Duodenal mucosa (tissue), 2 donors: ENCODE results near the gene CLIP1.
"Not testable (repeated sequence)": the region's sequence is repeated elsewhere in the genome, so short reads cannot be mapped to it uniquely, and the experiment has no call there.

Source experiments
- H3K27ac ChIP-seq: one replicate; pipeline ENCODE4 v1.7.0; 2013; ENCODE audit warnings: low read depth, low read length
- H3K27me3 ChIP-seq, 2 donors: one replicate each; pipeline ENCODE4 v1.7.0; 2013; ENCODE audit warnings: low read length in 2 of 2, control low read depth in 1 of 2; ENCODE audit not compliant: insufficient read depth in 2 of 2, control insufficient read depth in 1 of 2
- H3K36me3 ChIP-seq, 2 donors: one replicate each; pipeline ENCODE4 v1.7.0; 2013; ENCODE audit warnings: low read length in 2 of 2, control low read depth in 1 of 2; ENCODE audit not compliant: insufficient read depth in 2 of 2, control insufficient read depth in 1 of 2
- H3K4me1 ChIP-seq, 2 donors: one replicate each; pipeline ENCODE4 v1.7.0; 2013; ENCODE audit warnings: low read length in 2 of 2, control low read depth in 1 of 2; ENCODE audit not compliant: insufficient read depth in 2 of 2, control insufficient read depth in 1 of 2
- H3K4me3 ChIP-seq, 2 donors: one replicate each; pipeline ENCODE4 v1.7.0; 2013; ENCODE audit warnings: low read length in 2 of 2, low read depth in 1 of 2
- H3K9ac ChIP-seq, 2 donors: one replicate each; pipeline ENCODE4 v1.7.0; 2013; ENCODE audit warnings: low read length in 2 of 2, low read depth in 1 of 2
- H3K9me3 ChIP-seq, 2 donors: one replicate each; pipeline ENCODE4 v1.7.0; 2013; ENCODE audit warnings: low read length in 2 of 2, control low read depth in 1 of 2; ENCODE audit not compliant: control insufficient read depth in 1 of 2

Gene CLIP1

GRCh38 chr12:122399592-122400373, 22.7 kb downstream of the CLIP1 start:
- Histone ChIP-seq H3K27ac (peak overlapping the region; percentile 94), H3K9ac (peak overlapping the region; percentile 9 to 10), H3K36me3 (peaks cover 0 to 4% of the 10 kb centered on the region in 2 donors), H3K27me3 (no peaks in the 10 kb centered on the region), H3K4me1 (peaks cover 10 to 12% of the 10 kb centered on the region in 2 donors), H3K4me3 (peak overlapping the region in 1 of 2 donors; percentile 15), H3K9me3 (no peaks in the 10 kb centered on the region)

DNA sequence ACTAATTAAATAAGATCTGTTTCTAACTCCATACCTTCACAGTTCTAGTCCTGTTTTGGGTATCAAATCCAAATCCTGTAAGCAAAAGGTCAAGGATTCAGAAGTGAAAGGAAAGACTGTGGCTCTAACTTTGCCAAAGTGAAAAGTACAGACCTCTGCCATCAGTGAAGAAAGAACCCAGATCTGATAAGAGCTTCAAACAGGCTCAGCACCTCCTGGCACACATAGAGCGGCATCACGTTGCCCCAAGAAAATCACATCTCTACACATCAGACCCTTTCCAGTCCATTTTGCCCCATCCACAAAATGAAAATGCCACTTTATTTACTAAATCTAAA, 23.2 kb downstream of the CLIP1 start:
- H3K4me1 ChIP-seq, result peaks cover 10 to 12% of the 10 kb centered on the region in 2 donors
- no peaks in the 10 kb centered on the region for H3K27me3 ChIP-seq
- H3K9me3 ChIP-seq, result no peaks in the 10 kb centered on the region
- no peak overlapping the region for H3K9ac ChIP-seq
- H3K4me3 ChIP-seq, result no peak overlapping the region
- H3K27ac ChIP-seq, result no peak overlapping the region
- peaks cover 0 to 4% of the 10 kb centered on the region in 2 donors for H3K36me3 ChIP-seq

GRCh38 chr12:122397981-122398380, 24.5 kb downstream of the CLIP1 start:
- not testable (repeated sequence) for H3K27me3 ChIP-seq, H3K27ac ChIP-seq, H3K4me3 ChIP-seq, H3K36me3 ChIP-seq, H3K9ac ChIP-seq, H3K9me3 ChIP-seq
- H3K4me1 ChIP-seq, result peaks cover 10 to 12% of the 10 kb centered on the region in 2 donors

DNA sequence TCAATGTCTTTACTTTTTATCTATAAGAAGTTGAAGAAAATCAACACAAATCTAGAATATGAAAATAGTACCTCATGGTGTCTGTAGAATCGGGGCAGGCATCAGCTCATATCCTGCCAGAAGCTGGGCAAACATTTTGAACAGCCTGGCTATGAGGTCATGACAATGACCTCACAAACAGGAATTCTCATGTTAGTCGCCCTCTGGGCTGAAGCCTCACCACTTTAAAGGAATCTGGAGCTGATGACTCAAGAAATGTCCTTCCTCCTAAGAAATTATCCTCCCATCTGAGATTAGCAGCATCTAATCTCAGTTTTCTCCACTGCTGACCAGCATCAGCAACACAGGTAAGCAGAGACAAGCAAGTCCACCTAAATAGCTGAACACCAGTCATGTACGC, 27.1 kb downstream of the CLIP1 start:
- Histone ChIP-seq H3K27ac (no peak overlapping the region), H3K4me1 (peaks cover 8 to 11% of the 10 kb centered on the region in 2 donors), H3K4me3 (no peak overlapping the region), H3K9ac (no peak overlapping the region), H3K36me3 (no peaks in the 10 kb centered on the region), H3K27me3 (no peaks in the 10 kb centered on the region), H3K9me3 (no peaks in the 10 kb centered on the region)

- no peak overlapping the region for H3K9ac ChIP-seq
- no peaks in the 10 kb centered on the region for H3K27me3 ChIP-seq
- H3K27ac ChIP-seq, result no peak overlapping the region
- no peaks in the 10 kb centered on the region for H3K36me3 ChIP-seq
- no peaks in the 10 kb centered on the region for H3K9me3 ChIP-seq
- H3K4me3 ChIP-seq, result no peak overlapping the region
- peaks cover 2 to 5% of the 10 kb centered on the region in 2 donors for H3K4me1 ChIP-seq
These were observed 27.8 kb downstream of the CLIP1 start for GRCh38 chr12:122394626-122395194.

GRCh38 chr12:122393817-122394216, 28.7 kb downstream of the CLIP1 start:
- Histone ChIP-seq H3K27me3 (no peaks in the 10 kb centered on the region), H3K27ac (no peak overlapping the region), H3K4me1 (no peaks in the 10 kb centered on the region), H3K4me3 (no peak overlapping the region), H3K9ac (no peak overlapping the region), H3K36me3 (no peaks in the 10 kb centered on the region), H3K9me3 (no peaks in the 10 kb centered on the region)

- H3K27ac ChIP-seq, result no peak overlapping the region
These were observed 30.1 kb downstream of the CLIP1 start for GRCh38 chr12:122392411-122392810.

GRCh38 chr12:122389677-122390076, 32.8 kb downstream of the CLIP1 start:
- Histone ChIP-seq H3K36me3 (peaks cover 0 to 4% of the 10 kb centered on the region in 2 donors), H3K27ac (no peak overlapping the region), H3K9ac (no peak overlapping the region), H3K27me3 (no peaks in the 10 kb centered on the region), H3K4me1 (no peaks in the 10 kb centered on the region), H3K9me3 (no peaks in the 10 kb centered on the region), H3K4me3 (no peak overlapping the region)

More at GRCh38 chr12:122392411-122392810, 30.1 kb downstream of the CLIP1 start:
- no peaks in the 10 kb centered on the region for H3K9me3 ChIP-seq
- no peak overlapping the region for H3K4me3 ChIP-seq
- H3K4me1 ChIP-seq, result no peaks in the 10 kb centered on the region
- H3K9ac ChIP-seq, result no peak overlapping the region
- no peaks in the 10 kb centered on the region for H3K36me3 ChIP-seq
- no peaks in the 10 kb centered on the region for H3K27me3 ChIP-seq

GRCh38 chr12:122387887-122388286, 34.6 kb downstream of the CLIP1 start:
- no peak overlapping the region for H3K4me3 ChIP-seq
- H3K27ac ChIP-seq, result no peak overlapping the region
- no peaks in the 10 kb centered on the region for H3K27me3 ChIP-seq
- peaks cover 0 to 4% of the 10 kb centered on the region in 2 donors for H3K36me3 ChIP-seq
- H3K9me3 ChIP-seq, result no peaks in the 10 kb centered on the region
- no peaks in the 10 kb centered on the region for H3K4me1 ChIP-seq
- H3K9ac ChIP-seq, result no peak overlapping the region

DNA sequence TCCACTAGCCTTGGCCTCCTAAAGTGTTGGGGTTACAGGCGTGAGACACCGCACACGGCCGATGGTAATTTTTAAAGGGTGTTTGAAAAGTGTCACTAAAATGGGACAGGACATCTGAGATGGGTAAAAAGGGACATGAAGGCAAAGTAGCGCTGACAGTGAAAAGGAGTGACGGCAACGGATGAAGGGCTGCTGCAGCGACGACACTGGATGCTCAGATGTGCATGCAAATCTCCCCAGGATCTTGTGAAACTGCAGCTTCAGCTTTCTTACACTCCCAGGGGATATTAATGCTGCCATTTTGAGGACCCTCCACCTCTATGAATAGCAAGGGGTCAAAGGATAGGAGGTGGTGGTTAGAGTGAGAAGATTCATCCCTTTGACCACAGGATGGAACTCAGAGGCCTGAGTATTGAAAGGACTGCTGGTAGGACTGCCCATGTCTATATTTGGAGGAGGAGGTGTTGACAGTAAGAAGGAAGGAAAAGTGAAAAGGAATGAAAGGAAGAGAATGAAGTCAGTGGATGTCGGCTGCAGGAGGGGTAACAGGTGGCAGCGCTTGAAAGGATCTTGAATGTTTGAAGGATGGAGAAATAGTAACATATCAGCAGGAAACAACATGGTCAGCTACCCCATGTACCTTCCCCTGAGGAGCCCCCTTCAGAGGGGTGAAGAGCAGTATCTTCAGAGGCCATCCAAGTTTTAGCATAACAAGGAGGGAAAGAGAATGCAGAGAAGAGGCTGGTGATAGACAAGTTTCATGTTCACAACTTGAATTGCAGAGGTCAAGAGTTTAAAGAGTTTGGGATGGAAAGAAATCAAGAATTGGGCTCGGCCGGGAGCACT, 37.1 kb downstream of the CLIP1 start:
- H3K36me3 ChIP-seq, result peaks cover 0 to 8% of the 10 kb centered on the region in 2 donors

More for the DNA sequence above, 37.1 kb downstream of the CLIP1 start:
- H3K9me3 ChIP-seq, result no peaks in the 10 kb centered on the region
- H3K9ac ChIP-seq, result no peak overlapping the region
- H3K27me3 ChIP-seq, result no peaks in the 10 kb centered on the region
- no peak overlapping the region for H3K27ac ChIP-seq
- H3K4me1 ChIP-seq, result no peaks in the 10 kb centered on the region
- H3K4me3 ChIP-seq, result no peak overlapping the region
